Hypothalamus (tissue), 51 donors: ENCODE results near the gene HMGXB3.
"Not testable (repeated sequence)": the region's sequence is repeated elsewhere in the genome, so short reads cannot be mapped to it uniquely, and the experiment has no call there.

ENCODE experiments used
- DNase-seq, 51 donors: peaks; one replicate each; lab custom pipeline; 2025; lab: John Stamatoyannopoulos, UW

HMGXB3 gene

DNA sequence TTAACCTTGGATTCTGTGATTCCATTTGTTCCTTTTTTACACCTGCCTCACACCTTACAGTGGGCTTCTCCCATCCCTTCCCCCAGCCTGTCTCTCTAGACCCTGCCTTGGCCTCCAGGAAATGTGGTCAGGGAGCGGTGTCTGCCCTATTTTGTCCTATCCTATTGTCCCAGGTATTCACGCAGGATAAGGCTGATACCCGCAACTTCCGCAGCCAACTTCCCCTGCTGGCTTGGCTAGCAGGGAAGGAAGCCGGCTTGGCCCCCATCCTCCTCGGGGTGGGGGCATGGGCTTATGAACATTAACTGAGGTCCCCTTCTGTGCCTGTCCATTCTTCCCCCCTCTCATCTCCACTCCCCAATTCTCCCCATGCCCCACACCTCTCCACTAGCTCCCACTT is 82.3 kb downstream of the HMGXB3 start:
- peak in 2 of 51 donors; percentile 13 to 36 for DNase-seq

DNA sequence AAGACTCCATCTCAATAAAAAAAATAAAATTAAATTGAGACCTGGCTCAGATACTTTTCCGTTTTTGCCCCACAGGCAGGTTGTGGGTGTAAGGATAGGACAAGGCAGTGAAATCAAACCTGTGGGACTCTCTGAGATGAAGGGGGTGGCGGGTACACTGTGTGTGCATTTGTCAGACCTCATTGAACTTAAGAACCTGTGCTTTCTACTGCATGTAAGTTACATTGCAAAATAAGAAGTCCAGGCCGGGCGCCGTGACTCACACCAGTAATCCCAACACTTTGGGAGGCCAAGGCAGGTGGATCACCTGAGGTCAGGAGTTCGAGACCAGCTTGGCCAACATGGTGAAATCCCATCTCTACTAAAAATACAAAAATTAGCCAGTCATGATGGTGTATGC is 84.2 kb downstream of the HMGXB3 start:
- not testable (repeated sequence) for DNase-seq

- DNase-seq, result no peak
These were observed 84.8 kb downstream of the HMGXB3 start for GRCh38 chr5:150085191-150085912.

GRCh38 chr5:150085950-150086715 is 85.6 kb downstream of the HMGXB3 start, which contains the start of gene CSF1R:
TSS of gene CSF1R (minus strand) at chr5:150086554. CDS start at chr5:150086427, 127 bp downstream.
- no peak for DNase-seq

DNA sequence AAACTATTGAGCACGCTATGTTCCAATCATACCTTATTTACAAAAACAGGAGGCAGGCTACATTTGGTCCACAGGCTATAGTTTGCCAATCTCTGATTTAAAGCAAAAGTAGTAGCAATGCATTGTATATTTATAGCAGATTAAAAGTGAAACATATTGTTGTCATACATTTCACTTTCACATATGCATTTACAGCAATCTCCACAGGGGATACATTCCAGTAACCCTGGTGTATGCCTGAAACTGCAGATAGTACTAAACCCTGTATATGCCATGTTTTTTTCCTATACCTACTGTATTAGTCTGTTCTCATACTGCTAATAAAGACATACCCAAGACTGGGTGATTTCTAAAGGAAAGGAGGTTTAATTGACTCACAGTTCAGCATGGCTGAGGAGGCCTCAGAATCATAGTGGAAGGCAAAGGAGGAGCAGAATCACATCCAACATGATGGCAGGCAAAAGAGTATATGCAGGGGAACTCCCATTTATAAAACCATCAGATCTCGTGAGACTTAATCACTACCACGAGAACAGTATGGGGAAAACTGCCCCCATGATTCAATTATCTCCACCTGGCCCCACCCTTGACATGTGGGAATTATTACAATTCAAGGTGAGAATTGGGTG is 91.7 kb downstream of the HMGXB3 start:
- DNase-seq, result no peak

GRCh38 chr5:150097152-150097551 is 96.6 kb downstream of the HMGXB3 start:
- no peak for DNase-seq

GRCh38 chr5:150101023-150101422 is 100.5 kb downstream of the HMGXB3 start:
- DNase-seq, result no peak
